GM12801 (cell line): ENCODE results near the gene IL17RE.

Experiments
- TF ChIP-seq, protein P1 (sequence below): IDR thresholded peaks from one replicate; pipeline ENCODE4 v1.5.1; 2011; ENCODE audit warnings: control low read depth; ENCODE audit not compliant: insufficient read length; ENCODE audit errors: extremely low read depth

IL17RE gene, protein sequence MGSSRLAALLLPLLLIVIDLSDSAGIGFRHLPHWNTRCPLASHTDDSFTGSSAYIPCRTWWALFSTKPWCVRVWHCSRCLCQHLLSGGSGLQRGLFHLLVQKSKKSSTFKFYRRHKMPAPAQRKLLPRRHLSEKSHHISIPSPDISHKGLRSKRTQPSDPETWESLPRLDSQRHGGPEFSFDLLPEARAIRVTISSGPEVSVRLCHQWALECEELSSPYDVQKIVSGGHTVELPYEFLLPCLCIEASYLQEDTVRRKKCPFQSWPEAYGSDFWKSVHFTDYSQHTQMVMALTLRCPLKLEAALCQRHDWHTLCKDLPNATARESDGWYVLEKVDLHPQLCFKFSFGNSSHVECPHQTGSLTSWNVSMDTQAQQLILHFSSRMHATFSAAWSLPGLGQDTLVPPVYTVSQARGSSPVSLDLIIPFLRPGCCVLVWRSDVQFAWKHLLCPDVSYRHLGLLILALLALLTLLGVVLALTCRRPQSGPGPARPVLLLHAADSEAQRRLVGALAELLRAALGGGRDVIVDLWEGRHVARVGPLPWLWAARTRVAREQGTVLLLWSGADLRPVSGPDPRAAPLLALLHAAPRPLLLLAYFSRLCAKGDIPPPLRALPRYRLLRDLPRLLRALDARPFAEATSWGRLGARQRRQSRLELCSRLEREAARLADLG

DNA sequence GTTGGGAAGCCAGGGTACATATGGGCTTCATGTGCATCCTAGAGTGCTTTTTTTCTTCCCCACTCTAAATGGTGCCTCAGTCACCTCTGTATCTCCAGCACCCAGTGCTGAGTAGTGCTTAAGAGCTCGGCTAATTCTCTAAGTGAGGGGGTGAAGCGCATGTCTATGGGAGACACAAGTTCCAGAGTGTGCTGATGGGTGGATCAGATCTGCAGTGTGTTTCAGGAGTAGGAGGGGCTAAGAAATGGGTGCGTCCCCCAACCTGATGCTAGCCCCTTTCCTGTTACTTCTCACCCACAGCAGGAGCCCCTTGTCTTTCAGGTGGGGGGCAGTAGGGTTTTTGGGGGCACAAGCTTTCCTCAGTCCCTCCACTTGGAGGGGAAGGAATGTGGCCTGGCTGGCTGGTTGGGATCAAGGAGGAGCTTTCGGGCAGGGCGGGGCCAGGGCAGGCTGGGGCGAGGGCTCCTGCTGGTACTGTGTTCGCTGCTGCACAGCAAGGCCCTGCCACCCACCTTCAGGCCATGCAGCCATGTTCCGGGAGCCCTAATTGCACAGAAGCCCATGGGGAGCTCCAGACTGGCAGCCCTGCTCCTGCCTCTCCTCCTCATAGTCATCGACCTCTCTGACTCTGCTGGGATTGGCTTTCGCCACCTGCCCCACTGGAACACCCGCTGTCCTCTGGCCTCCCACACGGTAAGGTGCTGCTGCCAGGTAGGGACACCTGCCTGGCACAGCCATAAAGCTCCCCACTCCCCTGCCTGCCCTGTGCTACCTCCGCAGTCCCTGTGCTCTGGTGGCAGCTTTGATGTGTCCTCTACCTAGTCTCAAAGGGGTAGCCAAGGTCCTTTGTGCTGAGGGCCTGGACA is at the start of gene IL17RE:
Gene IL17RE, plus strand, starts transcription at position 477 of the 866 bp plus-strand sequence. Its CDS starts 85 bp downstream, at position 562.
- TF ChIP-seq, protein P1, sequence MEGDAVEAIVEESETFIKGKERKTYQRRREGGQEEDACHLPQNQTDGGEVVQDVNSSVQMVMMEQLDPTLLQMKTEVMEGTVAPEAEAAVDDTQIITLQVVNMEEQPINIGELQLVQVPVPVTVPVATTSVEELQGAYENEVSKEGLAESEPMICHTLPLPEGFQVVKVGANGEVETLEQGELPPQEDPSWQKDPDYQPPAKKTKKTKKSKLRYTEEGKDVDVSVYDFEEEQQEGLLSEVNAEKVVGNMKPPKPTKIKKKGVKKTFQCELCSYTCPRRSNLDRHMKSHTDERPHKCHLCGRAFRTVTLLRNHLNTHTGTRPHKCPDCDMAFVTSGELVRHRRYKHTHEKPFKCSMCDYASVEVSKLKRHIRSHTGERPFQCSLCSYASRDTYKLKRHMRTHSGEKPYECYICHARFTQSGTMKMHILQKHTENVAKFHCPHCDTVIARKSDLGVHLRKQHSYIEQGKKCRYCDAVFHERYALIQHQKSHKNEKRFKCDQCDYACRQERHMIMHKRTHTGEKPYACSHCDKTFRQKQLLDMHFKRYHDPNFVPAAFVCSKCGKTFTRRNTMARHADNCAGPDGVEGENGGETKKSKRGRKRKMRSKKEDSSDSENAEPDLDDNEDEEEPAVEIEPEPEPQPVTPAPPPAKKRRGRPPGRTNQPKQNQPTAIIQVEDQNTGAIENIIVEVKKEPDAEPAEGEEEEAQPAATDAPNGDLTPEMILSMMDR = no peak

DNA sequence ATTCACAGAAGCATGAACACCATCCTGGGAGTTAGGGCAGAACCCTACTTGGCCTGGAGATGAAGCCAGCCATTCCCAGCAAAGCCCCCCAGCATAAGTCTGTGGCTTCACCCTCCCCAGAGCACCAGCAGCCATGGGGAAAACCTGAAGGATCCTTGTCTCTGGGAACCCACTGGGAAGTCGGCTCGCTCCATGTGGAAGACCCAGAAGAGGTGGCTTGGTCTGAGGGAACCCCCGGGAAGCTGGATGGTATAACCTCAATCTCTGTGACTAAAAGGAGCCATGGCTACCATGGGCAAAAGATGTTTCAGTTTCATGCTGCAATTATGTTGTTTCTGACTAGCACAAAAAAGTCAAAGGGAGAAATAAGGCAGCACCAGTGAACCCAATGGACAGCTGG is 47.1 kb upstream of the IL17RE start:
- TF ChIP-seq, protein P1 = no peak

DNA sequence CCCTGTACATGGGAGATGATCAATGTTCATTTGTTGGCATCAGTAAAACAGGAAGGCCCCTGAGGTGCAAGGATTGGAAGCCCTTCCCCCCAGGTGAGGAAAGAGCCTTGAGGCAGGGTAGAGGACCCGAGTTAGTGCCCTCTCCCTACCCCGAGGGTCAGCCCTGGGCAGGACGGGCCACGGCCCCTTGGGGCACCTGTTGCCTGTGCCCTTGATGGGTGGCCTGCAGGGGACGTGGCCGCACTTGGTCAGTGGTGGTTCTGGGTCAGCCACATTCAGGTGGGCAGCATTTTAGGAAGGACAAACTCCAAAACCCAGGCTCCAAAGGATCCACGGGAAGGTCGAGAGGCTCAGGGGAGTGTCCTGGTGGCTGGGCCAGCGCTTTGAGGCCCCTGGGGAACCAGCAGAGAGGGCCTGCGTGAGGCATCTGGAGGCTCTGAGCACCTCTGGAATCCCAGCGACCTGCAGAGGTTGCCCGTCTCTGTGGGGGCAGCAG is 43.1 kb upstream of the IL17RE start:
- TF ChIP-seq, protein P1 = no peak

DNA sequence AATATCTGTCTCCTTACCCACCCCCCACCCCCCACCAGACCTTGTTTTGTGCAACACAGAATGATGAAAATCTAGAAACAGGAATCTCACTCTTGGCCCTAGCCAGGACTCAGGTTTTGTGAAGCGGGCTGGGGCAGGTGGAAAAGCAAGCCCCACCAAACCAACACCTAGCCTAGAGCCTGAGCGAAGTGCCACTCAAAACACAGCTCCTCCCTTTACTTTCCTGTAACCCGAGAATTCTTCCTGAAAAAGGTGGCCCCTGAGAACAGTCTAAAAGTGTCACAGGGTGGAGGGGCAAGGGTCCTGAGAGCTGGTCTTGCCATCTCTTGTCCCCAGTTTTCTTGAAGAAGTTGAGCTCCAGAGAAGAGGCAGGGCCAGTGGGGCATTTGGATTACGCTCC is 41.4 kb upstream of the IL17RE start:
- TF ChIP-seq, protein P1 = no peak

DNA sequence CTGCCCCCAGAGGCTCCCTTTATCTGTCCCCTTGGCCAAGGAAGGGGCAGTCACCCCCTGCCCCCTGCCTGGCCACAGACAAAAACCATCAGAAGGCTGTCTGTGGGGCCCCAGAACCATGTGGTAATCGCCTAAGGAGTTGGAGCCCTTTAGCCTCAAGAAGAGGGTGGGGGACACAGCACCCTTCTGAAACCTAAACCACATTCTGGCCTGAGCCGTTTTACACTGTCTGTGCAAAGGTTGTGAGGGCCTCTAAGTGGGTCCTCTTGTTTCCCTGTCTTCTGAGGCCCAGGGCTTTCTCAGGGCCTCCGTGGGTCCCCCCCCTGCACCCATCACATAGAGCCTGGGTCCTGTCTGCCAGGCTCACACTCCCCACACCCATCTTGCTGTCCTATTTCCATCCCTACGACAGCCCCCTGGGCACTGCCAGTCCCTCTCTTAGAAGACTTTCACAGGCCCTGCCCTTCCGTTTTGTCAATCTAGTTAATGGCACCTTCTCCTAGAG is 41.0 kb upstream of the IL17RE start:
- TF ChIP-seq, protein P1 = no peak

DNA sequence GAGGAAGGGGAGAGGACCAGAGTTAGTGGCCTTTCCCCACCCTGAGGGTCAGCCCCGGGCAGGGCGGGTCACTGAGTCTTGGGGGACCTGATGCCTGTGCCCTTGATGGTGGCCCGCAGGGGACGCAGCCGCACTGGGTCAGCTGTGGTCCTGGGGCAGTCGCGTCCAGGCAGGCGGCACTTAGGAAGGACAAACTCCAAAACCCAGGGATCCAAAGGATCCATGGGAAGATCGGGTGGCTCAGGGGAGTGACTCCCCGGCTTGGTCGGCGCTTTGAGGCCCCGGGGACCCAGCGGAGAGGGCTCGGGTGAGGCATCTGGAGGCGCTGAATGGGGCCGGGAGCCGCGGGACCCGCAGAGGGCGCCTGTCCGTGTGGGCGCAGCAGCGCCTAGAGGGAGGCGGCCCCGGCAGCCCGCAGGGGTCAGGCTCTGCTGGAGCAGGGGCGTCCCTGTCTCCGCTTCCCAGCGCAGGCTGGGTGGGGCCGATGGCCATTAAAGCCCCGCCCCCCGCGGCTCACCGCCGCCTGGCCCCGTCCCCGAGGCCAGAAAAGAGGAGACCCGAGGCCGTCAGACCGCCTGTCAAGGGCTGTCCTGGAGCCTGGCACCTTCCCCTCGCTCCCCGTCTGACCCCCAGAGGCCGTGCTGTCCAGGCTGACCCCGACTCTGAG is 40.1 kb upstream of the IL17RE start:
- TF ChIP-seq, protein P1 = no peak
